HG03442 (cell line): ENCODE results near the gene SCART1.
"Not testable (repeated sequence)": the region's sequence is repeated elsewhere in the genome, so short reads cannot be mapped to it uniquely, and the experiment has no call there.

Source experiments
- ATAC-seq: cut with Tn5 transposase; IDR thresholded peaks from one replicate; pipeline ENCODE4 v1.9.1; 2021; ENCODE audit warnings: mild to moderate bottlenecking, moderate library complexity; ENCODE audit not compliant: unreplicated experiment

Gene SCART1

DNA sequence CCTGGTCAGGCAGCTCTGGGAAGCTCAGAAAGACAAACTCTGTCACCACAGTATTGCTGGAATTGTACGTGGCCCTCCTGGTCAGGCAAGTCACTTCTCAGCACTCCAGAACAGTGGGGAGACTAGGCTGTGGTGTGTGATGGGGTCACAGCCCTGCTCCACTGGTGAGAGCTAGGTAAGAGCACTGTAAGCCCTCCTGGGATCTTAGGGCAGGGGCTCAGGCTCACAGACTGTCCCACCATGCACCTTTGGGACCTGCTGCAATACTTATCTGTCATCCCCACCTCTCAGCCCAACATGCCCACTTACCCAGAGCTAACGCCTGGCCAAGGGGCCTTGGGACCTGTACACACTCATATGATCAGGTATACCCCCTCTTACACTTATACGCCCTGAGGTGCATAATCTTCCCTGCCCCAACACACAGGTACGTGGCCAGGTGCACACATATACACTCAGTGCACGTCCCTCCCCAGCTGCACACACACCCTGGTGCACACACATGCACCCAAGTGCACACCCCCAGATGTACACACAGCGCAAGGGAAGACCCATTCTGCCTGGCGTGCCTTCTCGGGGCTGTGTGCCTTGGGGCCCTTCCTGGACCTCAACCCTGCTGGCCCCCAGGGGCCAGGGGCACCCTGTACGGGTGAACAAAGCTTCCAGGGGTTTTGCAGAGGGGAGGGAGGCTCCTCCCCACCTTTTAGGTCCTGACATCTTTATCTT lies 21.7 kb upstream of the SCART1 start:
- not testable (repeated sequence) for ATAC-seq

GRCh38 chr10:133432789-133433188 lies 21.0 kb upstream of the SCART1 start:
- ATAC-seq = not testable (repeated sequence)

DNA sequence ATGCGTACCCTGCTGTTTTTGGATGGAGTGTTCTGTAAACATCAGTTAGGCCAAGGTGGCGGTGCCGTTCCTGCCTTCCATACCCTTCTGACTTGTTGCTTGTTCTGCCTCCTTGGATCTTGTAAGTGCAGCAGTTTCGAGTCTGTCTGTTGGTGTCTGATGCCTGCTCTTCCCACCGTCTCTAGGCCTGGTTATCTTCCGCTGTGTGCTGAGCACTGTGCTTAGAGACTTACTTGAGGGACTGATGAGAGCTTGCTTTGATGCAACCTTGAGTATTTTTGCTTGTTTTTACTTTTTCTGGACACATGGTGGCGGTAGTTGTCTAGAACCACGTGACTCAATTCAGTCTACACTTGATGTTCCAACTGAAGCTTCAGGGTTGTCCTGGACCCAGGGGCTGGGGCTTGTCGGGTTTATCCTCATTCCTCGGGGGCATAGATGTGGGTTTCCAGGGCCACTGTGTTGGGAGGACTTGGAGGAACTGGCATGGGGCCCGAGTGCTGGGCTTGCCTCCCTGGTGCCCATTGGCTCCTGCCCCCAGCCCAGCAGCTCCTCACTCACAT lies 15.0 kb upstream of the SCART1 start:
- ATAC-seq = no peak

DNA sequence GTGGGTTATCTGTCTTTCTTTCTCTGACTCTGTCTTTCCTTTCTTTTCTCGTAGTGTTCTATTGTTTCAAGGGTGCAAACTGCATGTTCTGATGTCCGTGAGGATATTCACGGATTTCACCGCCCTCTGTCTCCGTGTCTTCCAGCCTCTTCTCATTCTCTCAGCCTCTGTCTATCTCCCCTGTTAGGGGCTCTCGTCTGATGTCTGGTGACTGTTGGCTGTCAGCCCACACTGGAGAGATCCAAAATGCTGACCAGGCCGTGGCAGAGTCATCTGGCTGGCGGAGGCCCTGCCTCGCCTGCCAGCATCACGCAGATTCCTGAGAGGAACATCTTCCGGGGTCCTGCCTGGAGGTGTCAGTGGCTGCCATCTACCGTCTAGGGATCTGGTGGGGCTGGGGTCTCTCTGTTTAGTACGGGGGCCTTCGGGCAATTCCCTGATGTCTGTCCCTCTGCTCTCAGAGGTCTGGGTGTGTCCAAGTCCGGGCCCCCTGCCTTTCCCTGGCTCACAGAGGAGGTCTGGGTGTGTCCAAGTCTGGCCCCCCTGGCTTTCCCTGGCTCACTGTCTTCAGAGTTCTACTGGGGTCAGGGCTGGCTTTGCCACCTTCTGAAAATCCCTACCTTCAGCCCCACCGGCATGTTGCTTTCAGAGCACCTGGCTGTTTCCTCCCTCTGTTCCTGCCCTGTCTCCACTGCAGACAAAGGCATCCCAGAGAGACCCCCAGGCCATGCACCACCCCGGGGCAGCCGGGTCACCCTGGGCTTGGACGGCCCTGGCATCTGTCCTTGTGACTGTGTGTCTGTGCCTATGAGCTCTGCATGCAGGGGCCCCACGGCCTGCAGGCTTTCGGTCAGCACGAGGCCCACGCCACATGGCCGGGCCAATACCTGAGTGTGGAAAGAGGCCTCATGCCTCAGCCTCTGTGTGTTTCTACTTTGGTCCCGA lies 14.0 kb upstream of the SCART1 start:
- no peak for ATAC-seq

DNA sequence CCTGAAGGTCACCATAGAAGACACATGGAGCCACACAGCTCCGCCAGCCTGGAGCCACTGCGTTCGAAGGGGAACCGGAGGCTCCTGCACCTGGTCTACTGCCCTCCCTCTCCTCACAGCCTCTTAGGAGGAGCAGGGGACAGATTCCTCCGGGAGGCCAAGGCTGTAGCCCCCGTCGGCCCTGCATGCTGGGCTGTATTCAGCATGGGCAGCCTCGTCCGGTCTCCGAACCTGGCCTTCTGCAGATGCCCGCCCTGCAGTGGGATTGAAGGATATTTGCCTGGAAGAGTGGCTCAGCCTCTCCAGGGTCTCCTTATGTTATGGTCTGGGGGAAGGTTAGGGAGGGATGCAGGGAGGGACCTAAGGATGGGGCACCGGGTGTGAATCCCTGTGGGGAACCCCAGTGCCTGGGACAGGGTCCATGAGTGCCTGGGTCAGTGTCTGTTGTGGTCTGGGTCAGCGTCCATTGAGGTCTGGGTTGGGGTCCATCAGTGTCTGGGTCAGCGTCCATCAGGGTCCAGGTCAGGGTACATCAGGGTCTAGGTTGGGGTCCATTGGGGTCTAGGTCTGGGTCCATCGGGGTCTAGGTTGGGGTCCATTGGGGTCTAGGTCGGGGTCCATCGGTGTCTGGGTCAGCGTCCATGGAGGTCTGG lies 13.0 kb upstream of the SCART1 start:
- ATAC-seq = no peak

DNA sequence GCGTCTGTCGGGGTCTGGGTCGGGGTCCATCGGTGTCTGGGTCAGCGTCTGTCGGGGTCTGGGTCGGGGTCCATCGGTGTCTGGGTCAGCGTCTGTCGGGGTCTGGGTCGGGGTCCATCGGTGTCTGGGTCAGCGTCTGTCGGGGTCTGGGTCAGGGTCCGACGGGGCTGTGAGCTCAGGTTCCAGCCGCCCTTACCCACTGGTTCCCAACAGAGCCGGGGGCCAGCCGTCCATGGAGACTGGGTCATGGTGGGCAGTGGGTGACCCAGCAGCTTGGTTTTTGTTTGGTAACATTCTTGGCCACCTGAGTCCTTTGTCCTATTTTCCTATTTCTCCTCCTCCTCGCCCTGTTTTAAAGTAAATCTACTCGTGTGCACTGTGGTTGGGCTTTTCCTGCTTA lies 12.4 kb upstream of the SCART1 start:
- ATAC-seq = not testable (repeated sequence)

- ATAC-seq = no peak
Observed at GRCh38 chr10:133441780-133442179, 12.0 kb upstream of the SCART1 start.

GRCh38 chr10:133442191-133442966 lies 11.4 kb upstream of the SCART1 start:
- no peak for ATAC-seq

DNA sequence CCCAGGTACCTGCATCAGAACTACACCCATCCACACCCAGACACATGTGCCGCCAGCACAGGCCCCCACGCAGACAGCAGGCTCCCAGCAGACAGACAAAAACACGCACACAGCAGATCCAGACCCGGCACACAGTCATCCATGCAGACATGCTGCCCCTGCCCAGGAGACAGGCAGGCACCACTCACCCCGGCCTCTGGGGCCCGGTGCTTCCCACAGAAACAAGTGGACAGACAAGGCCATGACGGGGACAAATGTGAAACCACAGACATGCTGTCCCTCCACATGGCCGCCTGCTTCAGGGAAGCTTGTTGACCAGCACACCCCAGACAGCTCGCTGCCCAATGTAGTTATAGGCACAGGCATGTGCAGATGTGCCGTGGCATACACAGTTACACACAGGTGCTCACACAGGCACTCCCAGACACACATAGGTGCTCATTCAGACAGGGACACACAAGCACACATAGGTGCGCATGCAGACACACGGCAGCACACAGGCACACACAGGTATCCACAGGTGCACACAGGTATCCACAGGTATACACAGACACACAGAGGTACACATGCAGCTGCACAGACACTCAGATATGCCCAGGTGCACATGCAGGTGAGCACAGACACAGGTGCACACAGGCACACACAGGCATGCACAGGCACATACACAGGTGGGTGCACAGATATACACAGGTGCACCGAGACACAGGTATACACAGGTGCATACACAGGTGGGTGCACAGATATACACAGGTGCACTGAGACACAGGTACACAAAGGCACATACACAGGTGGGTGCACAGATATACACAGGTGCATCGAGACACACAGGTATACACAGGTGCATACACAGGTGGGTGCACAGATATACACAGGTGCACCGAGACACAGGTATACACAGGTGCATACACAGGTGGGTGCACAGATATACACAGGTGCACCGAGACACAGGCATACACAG lies 10.5 kb upstream of the SCART1 start:
- ATAC-seq = no peak

GRCh38 chr10:133444342-133445267 lies 9.1 kb upstream of the SCART1 start:
- ATAC-seq = no peak

DNA sequence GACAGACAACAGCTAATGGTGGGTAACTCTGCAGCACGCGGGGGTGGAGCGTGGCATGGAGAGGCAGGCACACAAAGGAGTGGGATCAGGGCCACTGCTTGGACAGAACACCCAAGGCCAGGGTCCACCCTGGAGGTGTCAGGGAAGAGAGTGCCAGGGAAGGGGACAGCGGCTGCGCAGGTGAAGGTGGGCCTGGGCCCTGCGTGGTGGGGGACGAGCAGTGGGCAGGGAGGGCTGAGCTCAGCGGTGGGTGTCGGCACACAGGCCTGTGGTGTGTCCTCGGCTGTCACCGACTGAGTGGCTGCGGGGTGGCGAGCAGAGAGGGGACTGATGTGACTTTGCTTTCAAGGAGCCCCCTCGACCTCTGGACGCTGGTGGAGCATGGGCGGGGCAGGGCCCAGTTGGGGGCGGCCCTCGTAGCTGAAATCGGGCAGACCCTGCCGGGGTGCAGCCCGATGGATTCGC lies 8.4 kb upstream of the SCART1 start:
- ATAC-seq = no peak

- ATAC-seq = no peak
Observed at GRCh38 chr10:133445751-133446708, 7.7 kb upstream of the SCART1 start.

DNA sequence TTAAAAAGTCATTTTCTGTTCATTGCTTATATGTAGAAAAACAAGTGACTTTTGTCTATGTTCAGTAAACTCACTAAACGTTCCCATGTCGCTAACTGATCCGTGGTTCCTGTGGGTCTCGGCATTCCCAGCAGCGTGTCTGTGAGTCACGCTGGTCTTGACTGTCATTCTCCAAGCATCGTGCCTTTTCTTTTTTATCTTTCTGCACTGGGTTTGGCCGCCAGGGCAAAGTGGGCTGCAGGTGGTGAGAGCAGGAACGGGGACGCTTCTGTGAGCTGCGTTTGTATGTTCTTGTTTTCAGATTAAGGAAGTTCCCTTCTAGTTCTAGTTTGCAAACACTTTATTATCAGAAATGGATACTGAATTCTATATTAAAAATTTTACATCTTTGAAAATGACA lies 6.8 kb upstream of the SCART1 start:
- ATAC-seq = no peak

DNA sequence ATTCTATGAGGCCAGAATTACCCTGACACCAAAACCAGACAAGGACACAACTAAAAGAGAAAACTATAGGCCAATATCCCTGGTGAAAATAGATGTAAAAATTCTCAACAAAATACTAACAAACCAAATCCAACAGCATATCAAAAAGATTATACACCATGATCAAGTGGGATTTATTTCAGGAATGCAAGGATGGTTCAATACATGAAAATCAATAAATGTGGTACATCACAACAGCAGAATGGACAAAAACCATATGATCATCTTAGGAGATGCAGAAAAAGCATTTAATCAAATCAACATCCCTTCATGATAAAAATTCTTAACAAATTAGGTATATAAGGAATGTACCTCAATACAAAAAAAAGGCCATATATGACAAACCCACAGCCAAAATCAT lies 5.6 kb upstream of the SCART1 start:
- ATAC-seq = no peak

GRCh38 chr10:133451346-133451745 lies 2.4 kb upstream of the SCART1 start:
- ATAC-seq = no peak

- no peak for ATAC-seq
Observed at GRCh38 chr10:133452453-133452852, 1.3 kb upstream of the SCART1 start.
